ENCODE results near the gene CRISP1. TPM values are rescaled to one million over a fixed set of nuclear protein-coding genes. Genes with fewer than 3 reads are reported as not detected.
"Not testable (repeated sequence)": the region's sequence is repeated elsewhere in the genome, so short reads cannot be mapped to it uniquely, and the experiment has no call there.

The CRISP1 gene
- total RNA-seq, 2 experiments from 2014 or later, result not detected

DNA sequence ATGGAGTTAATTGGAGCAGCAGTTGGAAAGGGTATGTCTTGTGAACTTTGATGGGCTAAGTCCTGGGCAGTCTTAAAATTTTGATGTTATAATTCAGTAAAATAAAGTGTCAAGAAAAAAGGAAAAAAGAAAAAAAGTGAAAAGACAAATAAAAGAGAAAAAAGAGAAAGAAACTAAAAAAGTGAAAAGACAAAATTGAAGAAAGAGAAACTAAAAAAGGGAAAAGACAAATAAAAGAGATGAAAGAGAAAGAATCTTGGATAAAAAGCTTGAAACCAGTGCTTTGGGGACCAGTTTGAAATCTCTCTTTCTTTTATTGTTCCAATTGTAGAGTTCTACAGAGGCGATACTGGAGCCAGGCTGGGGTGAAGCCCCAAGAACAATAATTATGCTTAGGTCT is 67.2 kb downstream of the CRISP1 start:
- no peak overlapping the region for H3K4me3 ChIP-seq (ENCODE audit: low read depth, low read length, poor library complexity, severe bottlenecking)
- H2AFZ ChIP-seq (ENCODE audit: low read length), result no peak overlapping the region
- DNase-seq (ENCODE audit: low spot score), result no peak
- H3K9me3 ChIP-seq (ENCODE audit: low read length), result no peaks in the 10 kb centered on the region
- no peak overlapping the region for H3K27ac ChIP-seq (ENCODE audit: low read depth, low read length, poor library complexity, severe bottlenecking)
- BruUV-seq (replicated peaks), result no TSS peak
- H3K9me2 ChIP-seq (ENCODE audit: insufficient read depth, low read length), result no peaks in the 10 kb centered on the region
- no peaks in the 10 kb centered on the region for H3K4me1 ChIP-seq (ENCODE audit: insufficient read depth, low read length, poor library complexity, severe bottlenecking)
- H4K20me1 ChIP-seq (ENCODE audit: insufficient read depth, low read length), result no peaks in the 10 kb centered on the region
- H3K4me2 ChIP-seq (ENCODE audit: low read length), result no peak overlapping the region
- no peaks in the 10 kb centered on the region for H3K36me3 ChIP-seq (ENCODE audit: insufficient read depth, low read length)
- CTCF ChIA-PET (ENCODE audit: unreplicated experiment), result no interaction called here
- TF ChIP-seq, protein P1, sequence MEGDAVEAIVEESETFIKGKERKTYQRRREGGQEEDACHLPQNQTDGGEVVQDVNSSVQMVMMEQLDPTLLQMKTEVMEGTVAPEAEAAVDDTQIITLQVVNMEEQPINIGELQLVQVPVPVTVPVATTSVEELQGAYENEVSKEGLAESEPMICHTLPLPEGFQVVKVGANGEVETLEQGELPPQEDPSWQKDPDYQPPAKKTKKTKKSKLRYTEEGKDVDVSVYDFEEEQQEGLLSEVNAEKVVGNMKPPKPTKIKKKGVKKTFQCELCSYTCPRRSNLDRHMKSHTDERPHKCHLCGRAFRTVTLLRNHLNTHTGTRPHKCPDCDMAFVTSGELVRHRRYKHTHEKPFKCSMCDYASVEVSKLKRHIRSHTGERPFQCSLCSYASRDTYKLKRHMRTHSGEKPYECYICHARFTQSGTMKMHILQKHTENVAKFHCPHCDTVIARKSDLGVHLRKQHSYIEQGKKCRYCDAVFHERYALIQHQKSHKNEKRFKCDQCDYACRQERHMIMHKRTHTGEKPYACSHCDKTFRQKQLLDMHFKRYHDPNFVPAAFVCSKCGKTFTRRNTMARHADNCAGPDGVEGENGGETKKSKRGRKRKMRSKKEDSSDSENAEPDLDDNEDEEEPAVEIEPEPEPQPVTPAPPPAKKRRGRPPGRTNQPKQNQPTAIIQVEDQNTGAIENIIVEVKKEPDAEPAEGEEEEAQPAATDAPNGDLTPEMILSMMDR (conservative IDR thresholded peaks at IDR 0.05; ENCODE audit: low read length), result no peak
- no peak for TF ChIP-seq EZH2phosphoT487 (IDR thresholded peaks at IDR 0.05; ENCODE audit: borderline replicate concordance, low read depth, low read length)
- POLR2A ChIA-PET, result no interaction called here
- intact Hi-C loops (cut with micrococcal nuclease; ENCODE audit: unreplicated experiment), result no loop called here
- H3K79me2 ChIP-seq (ENCODE audit: insufficient read depth, low read depth, low read length), result no peaks in the 10 kb centered on the region

DNA sequence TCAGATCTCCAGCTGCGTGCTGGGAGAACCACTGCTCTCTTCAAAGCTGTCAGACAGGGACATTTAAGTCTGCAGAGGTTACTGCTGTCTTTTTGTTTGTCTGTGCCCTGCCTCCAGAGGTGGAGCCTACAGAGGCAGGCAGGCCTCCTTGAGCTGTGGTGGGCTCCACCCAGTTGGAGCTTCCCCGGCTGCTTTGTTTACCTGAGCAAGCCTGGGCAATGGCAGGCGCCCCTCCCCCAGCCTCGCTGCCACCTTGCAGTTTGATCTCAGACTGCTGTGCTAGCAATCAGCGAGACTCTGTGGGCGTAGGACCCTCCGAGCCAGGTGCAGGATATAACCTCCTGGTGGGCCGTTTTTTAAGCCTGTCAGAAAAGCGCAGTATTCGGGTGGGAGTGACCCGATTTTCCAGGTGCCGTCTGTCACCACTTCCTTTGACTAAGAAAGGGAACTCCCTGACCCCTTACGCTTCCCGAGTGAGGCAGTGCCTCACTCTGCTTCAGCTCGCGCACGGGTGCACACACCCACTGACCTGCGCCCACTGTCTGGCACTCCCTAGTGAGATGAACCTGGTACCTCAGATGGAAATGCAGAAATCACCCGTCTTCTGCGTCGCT is 69.4 kb downstream of the CRISP1 start:
- H3K4me3 ChIP-seq (ENCODE audit: low read depth, low read length, poor library complexity, severe bottlenecking); H3K4me1 ChIP-seq (ENCODE audit: insufficient read depth, low read length, poor library complexity, severe bottlenecking); BruUV-seq (replicated peaks); POLR2A ChIA-PET; H3K9me3 ChIP-seq (ENCODE audit: low read length); H3K9me2 ChIP-seq (ENCODE audit: insufficient read depth, low read length); CTCF ChIA-PET (ENCODE audit: unreplicated experiment); H3K36me3 ChIP-seq (ENCODE audit: insufficient read depth, low read length); DNase-seq (ENCODE audit: low spot score); H3K79me2 ChIP-seq (ENCODE audit: insufficient read depth, low read depth, low read length); H4K20me1 ChIP-seq (ENCODE audit: insufficient read depth, low read length); H2AFZ ChIP-seq (ENCODE audit: low read length); intact Hi-C loops (cut with micrococcal nuclease; ENCODE audit: unreplicated experiment); H3K4me2 ChIP-seq (ENCODE audit: low read length); H3K27ac ChIP-seq (ENCODE audit: low read depth, low read length, poor library complexity, severe bottlenecking): not testable (repeated sequence)

DNA sequence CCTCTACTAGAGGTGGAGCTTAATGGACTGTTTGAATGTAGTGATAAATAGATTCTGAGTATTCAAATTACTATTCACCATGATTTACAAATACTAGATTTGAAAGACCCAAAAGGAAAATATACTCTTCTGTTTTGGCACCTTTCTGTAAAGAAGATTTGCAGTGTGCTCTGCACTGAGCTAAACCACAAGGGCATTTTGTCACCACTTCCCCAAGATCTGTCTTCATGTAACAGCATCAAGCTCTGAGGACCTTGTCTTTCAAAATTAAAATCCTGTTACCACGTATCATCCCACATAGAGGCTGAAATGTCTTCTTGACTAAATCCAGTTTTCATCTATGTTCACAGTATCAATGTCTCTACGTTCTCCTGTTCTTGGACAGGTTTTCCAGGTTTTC is 76.0 kb downstream of the CRISP1 start:
- ChIA-PET CTCF (ENCODE audit: unreplicated experiment) (no interaction called here), POLR2A (interaction anchor here (0.7 kb wide), 1 partner anchor 447 kb away, joined by 3 read pairs; no protein-coding TSS in a partner anchor)
- BruUV-seq (replicated peaks), result no TSS peak
- H3K4me2 ChIP-seq (ENCODE audit: low read length), result no peak overlapping the region
- DNase-seq (ENCODE audit: low spot score), result no peak
- TF ChIP-seq EZH2phosphoT487 (IDR thresholded peaks at IDR 0.05; ENCODE audit: borderline replicate concordance, low read depth, low read length), result no peak
- TF ChIP-seq, protein P1 (conservative IDR thresholded peaks at IDR 0.05; ENCODE audit: low read length), result no peak
- no peak overlapping the region for H2AFZ ChIP-seq (ENCODE audit: low read length)
- no peaks in the 10 kb centered on the region for H3K9me3 ChIP-seq (ENCODE audit: low read length)
- intact Hi-C loops (cut with micrococcal nuclease; ENCODE audit: unreplicated experiment), result no loop called here
- no peak overlapping the region for H3K4me3 ChIP-seq (ENCODE audit: low read depth, low read length, poor library complexity, severe bottlenecking)
- H4K20me1 ChIP-seq (ENCODE audit: insufficient read depth, low read length), result no peaks in the 10 kb centered on the region
- no peaks in the 10 kb centered on the region for H3K79me2 ChIP-seq (ENCODE audit: insufficient read depth, low read depth, low read length)
- H3K27ac ChIP-seq (ENCODE audit: low read depth, low read length, poor library complexity, severe bottlenecking), result no peak overlapping the region
- no peaks in the 10 kb centered on the region for H3K4me1 ChIP-seq (ENCODE audit: insufficient read depth, low read length, poor library complexity, severe bottlenecking)
- H3K36me3 ChIP-seq (ENCODE audit: insufficient read depth, low read length), result no peaks in the 10 kb centered on the region
- H3K9me2 ChIP-seq (ENCODE audit: insufficient read depth, low read length), result no peaks in the 10 kb centered on the region

Data from OCI-LY7 (cell line).